Measurements from ENCODE around the gene P3R3URF.
A peak's percentile ranks its signal among the peaks of the same experiment; 100 is the strongest.

P3R3URF gene

GRCh38 chr1:46172321-46172720 lies 4.0 kb downstream of the P3R3URF start:
- no peak for DNase-seq (ENCODE audit: low read depth)

- DNase-seq (ENCODE audit: low read depth), result no peak
Measured at GRCh38 chr1:46171871-46172270, 4.4 kb downstream of the P3R3URF start.

- DNase-seq (ENCODE audit: low read depth), result no peak
Measured at GRCh38 chr1:46171351-46171750, 4.9 kb downstream of the P3R3URF start.

- DNase-seq (ENCODE audit: low read depth), result no peak
Measured at GRCh38 chr1:46169811-46170454, 6.4 kb downstream of the P3R3URF start.

- DNase-seq (ENCODE audit: low read depth), result no peak
Measured at GRCh38 chr1:46168477-46168876, 7.8 kb downstream of the P3R3URF start.

- DNase-seq (ENCODE audit: low read depth), result no peak
Measured at GRCh38 chr1:46166521-46167462, 9.5 kb downstream of the P3R3URF start.

GRCh38 chr1:46160212-46160611 lies 16.1 kb downstream of the P3R3URF start:
- no peak for DNase-seq (ENCODE audit: low read depth)

GRCh38 chr1:46159516-46159915 lies 16.8 kb downstream of the P3R3URF start:
- no peak for DNase-seq (ENCODE audit: low read depth)

GRCh38 chr1:46158312-46159281 lies 17.7 kb downstream of the P3R3URF start:
- DNase-seq (ENCODE audit: low read depth), result no peak

GRCh38 chr1:46157916-46158311 lies 18.4 kb downstream of the P3R3URF start:
- no peak for DNase-seq (ENCODE audit: low read depth)

GRCh38 chr1:46153732-46154131 lies 22.6 kb downstream of the P3R3URF start:
- DNase-seq (ENCODE audit: low read depth), result no peak

- no peak for DNase-seq (ENCODE audit: low read depth)
Measured at GRCh38 chr1:46153228-46153627, 23.1 kb downstream of the P3R3URF start.

GRCh38 chr1:46152016-46152415 lies 24.3 kb downstream of the P3R3URF start:
- peak; percentile 66 for DNase-seq (ENCODE audit: low read depth)

- no peak for DNase-seq (ENCODE audit: low read depth)
Measured at GRCh38 chr1:46150085-46150484, 26.2 kb downstream of the P3R3URF start.

GRCh38 chr1:46148318-46148717 lies 28.0 kb downstream of the P3R3URF start:
- DNase-seq (ENCODE audit: low read depth), result no peak

- no peak for DNase-seq (ENCODE audit: low read depth)
Measured at GRCh38 chr1:46137916-46138315, 38.4 kb downstream of the P3R3URF start.

GRCh38 chr1:46136711-46137110 lies 39.6 kb downstream of the P3R3URF start:
- DNase-seq (ENCODE audit: low read depth), result no peak

GRCh38 chr1:46134660-46135331 lies 41.5 kb downstream of the P3R3URF start:
- DNase-seq (ENCODE audit: low read depth), result no peak

- no peak for DNase-seq (ENCODE audit: low read depth)
Measured at GRCh38 chr1:46133781-46134350, 42.4 kb downstream of the P3R3URF start.

GRCh38 chr1:46133181-46133658 lies 43.1 kb downstream of the P3R3URF start:
- no peak for DNase-seq (ENCODE audit: low read depth)
